Psoas muscle (tissue), 8 donors: ENCODE measurements around the gene SLC25A41. TPM values are rescaled to one million over a fixed set of nuclear protein-coding genes. Genes with fewer than 3 reads are reported as not detected.
A peak's percentile ranks its signal among the peaks of the same experiment; 100 is the strongest.

ENCODE experiments used
- ATAC-seq, 4 donors: fragments of 200-7000 bp; cut with Tn5 transposase; one replicate each; pipeline ENCODE4 v1.9.1; 2020; ENCODE audit warnings: moderate library complexity in 3 of 4, mild to moderate bottlenecking in 2 of 4
- DNase-seq, 2 donors: peaks; one replicate each; pipeline ENCODE4 v3.0.0-alpha.2; 2020
- H3K27ac ChIP-seq: fragments of 200-600 bp; one replicate; pipeline ENCODE4 v1.8.0; 2022
- H3K27me3 ChIP-seq, 3 donors: fragments of 200-600 bp in 1 of 3; one replicate each; pipeline versions ENCODE4 v1.6.1 to v1.8.0; 2013 to 2022; ENCODE audit warnings: low read length in 2 of 3, mild to moderate bottlenecking in 2 of 3, moderate library complexity in 1 of 3; ENCODE audit not compliant: insufficient read depth in 3 of 3
- H3K36me3 ChIP-seq, 2 donors: fragments of 200-600 bp in 1 of 2; one replicate each; pipeline versions ENCODE4 v1.6.1 to v1.8.0; 2013 to 2022; ENCODE audit warnings: low read depth in 1 of 2, mild to moderate bottlenecking in 1 of 2, moderate library complexity in 1 of 2; ENCODE audit not compliant: insufficient read depth in 1 of 2
- H3K4me1 ChIP-seq: fragments of 200-600 bp; one replicate; pipeline ENCODE4 v1.8.0; 2022
- H3K4me3 ChIP-seq: fragments of 200-600 bp; one replicate; pipeline ENCODE4 v1.8.0; 2022; ENCODE audit warnings: mild to moderate bottlenecking
- H3K9me3 ChIP-seq: fragments of 200-600 bp; one replicate; pipeline ENCODE4 v1.8.0; 2022
- CTCF ChIP-seq: fragments of 200-600 bp; IDR thresholded peaks from one replicate; pipeline ENCODE4 v1.8.0; 2022; ENCODE audit warnings: antibody characterized with exemption
- WGBS, 3 donors: extraction: QIAGEN DNeasy Blood & Tissue Kit; methylation state at CpG; one replicate each; pipeline versions ENCODE4 v1.1.6 to v1.1.7; 2013; 5-methylcytosine and 5-hydroxymethylcytosine counted together
- intact Hi-C, 2 donors: fragments of 100-400 bp; cut with DNase I; formaldehyde crosslinking; loops; one replicate each; pipeline versions ENCODE4 v1.11.0 to v1.14.2; 2022
- polyA plus RNA-seq, 3 donors: library from polyadenylated mRNA; stranded (reverse); fragments of 200-250 nt; gene quantifications; one replicate each; pipeline ENCODE4 v1.2.3, GENCODE V29; 2013
- total RNA-seq, 4 donors: library from RNA; stranded (reverse); fragmentation: NEBNext Ultra II Directional in 2 of 4; extraction: Animal tissue kit (Norgen Biotek cat#: 25700) in 2 of 4; gene quantifications; one replicate each; pipeline versions ENCODE4 v1.2.1 to v1.2.4, GENCODE V29; 2021 to 2023
- donor health status: healthy with polysubstance abuse.
- donor health status: DM: no; HTN: no; CAD: no; lungs with moderate emphysema.
- donor health status: Bipolar disorder and iron deficiency.
- donor health status: healthy.
- donor health status: DM: yes; HTN: yes; CAD: no.
- donor health status: DM: no; HTN: no; CAD: no.
- donor health status: DM: no; HTN: no; CAD: no.
- donor health status: DM: yes; HTN: yes; CAD: no.

SLC25A41 gene
- total and polyA plus RNA-seq, 7 donors, result 0.07 to 0.60 (median 0.44) TPM; not detected in 1

GRCh38 chr19:6421075-6422014, 12.2 kb downstream of the SLC25A41 start:
- H3K27ac ChIP-seq, result no peak overlapping the region
- no peak overlapping the region for H3K4me3 ChIP-seq
- no peak for DNase-seq
- TF ChIP-seq CTCF, result no peak
- H3K36me3 ChIP-seq, result peaks cover under 1 to 60% of the 10 kb centered on the region in 2 donors
- H3K27me3 ChIP-seq, result no peaks in the 10 kb centered on the region
- 71 to 81% (median 73%) methylated on average over 19 to 20 of the region's 20 CpGs for WGBS, 3 donors
- no peak for ATAC-seq
- intact Hi-C loops, result loop anchor here (5.0 to 10.0 kb wide), 2 partner anchors 44 to 207 kb away; partner anchors contain the start of gene PSPN (in 2 of the 2)
- no peaks in the 10 kb centered on the region for H3K9me3 ChIP-seq
- H3K4me1 ChIP-seq, result peaks cover 16% of the 10 kb centered on the region

- no peak overlapping the region for H3K27ac ChIP-seq
- DNase-seq (no peak), ATAC-seq (no peak)
- intact Hi-C loops, result no loop called here
- TF ChIP-seq CTCF, result no peak
- no peaks in the 10 kb centered on the region for H3K27me3 ChIP-seq
- H3K9me3 ChIP-seq, result no peaks in the 10 kb centered on the region
- H3K4me3 ChIP-seq, result no peak overlapping the region
- peaks cover 16% of the 10 kb centered on the region for H3K4me1 ChIP-seq
- WGBS, 3 donors, result 88 to 94% (median 90%) methylated on average over 19 of the region's 19 CpGs
- peaks cover 15 to 88% of the 10 kb centered on the region in 2 donors for H3K36me3 ChIP-seq
Observed at GRCh38 chr19:6418562-6418932, 15.0 kb downstream of the SLC25A41 start.

GRCh38 chr19:6417713-6418561, 15.6 kb downstream of the SLC25A41 start:
- H3K36me3 ChIP-seq, result peaks cover 15 to 93% of the 10 kb centered on the region in 2 donors
- no peak overlapping the region for H3K4me3 ChIP-seq
- peak in 1 of 2 donors; percentile 70 for DNase-seq
- peak; percentile 69 to 87 (median 78) for ATAC-seq
- H3K27ac ChIP-seq, result no peak overlapping the region
- TF ChIP-seq CTCF, result peak; percentile 41
- peaks cover 9% of the 10 kb centered on the region for H3K4me1 ChIP-seq
- H3K9me3 ChIP-seq, result no peaks in the 10 kb centered on the region
- no peaks in the 10 kb centered on the region for H3K27me3 ChIP-seq
- intact Hi-C loops, result no loop called here
- WGBS, 3 donors, result 67 to 74% (median 67%) methylated on average over 32 to 33 of the region's 33 CpGs

- H3K36me3 ChIP-seq, result peaks cover 15 to 87% of the 10 kb centered on the region in 2 donors
- ATAC-seq (no peak), DNase-seq (peak in 1 of 2 donors; percentile 47)
- 90 to 92% (median 91%) methylated on average over 28 to 29 of the region's 29 CpGs for whole genome bisulfite sequencing, 3 donors
- no peaks in the 10 kb centered on the region for H3K9me3 ChIP-seq
- no peak overlapping the region for H3K27ac ChIP-seq
- H3K4me3 ChIP-seq, result no peak overlapping the region
- intact Hi-C loops, result no loop called here
- TF ChIP-seq CTCF, result no peak
- peaks cover 2% of the 10 kb centered on the region for H3K4me1 ChIP-seq
- H3K27me3 ChIP-seq, result no peaks in the 10 kb centered on the region
Observed at GRCh38 chr19:6416658-6417405, 16.7 kb downstream of the SLC25A41 start.
